ENCODE results near the gene IFI27L2.

DNA sequence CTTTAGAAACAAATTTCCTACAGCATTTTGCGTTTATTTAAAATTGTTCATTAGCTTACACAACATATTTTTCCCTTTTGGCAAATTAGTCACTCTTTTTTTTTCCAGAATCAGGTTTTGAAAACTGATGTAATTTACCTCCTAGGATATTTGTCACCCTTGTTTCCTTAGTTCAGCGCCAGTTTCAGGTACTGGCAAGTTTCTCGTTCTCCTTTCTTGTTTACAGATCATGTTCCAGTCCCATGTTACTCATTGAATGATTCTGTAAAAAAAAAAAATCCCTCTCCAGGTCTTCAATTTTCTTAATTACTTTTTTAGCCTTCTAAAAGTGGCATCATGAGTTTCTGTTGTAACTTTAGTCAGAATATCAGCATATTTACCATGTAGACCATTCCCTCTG lies 47.4 kb upstream of the IFI27L2 start:
- TF ChIP-seq POLR2AphosphoS5 (IDR thresholded peaks at IDR 0.05; ENCODE audit: low read depth, low read length) = no peak
- TF ChIP-seq POLR2A (IDR thresholded peaks at IDR 0.05; ENCODE audit: low read depth, low read length) = no peak
- no peak for TF ChIP-seq TAF1 (IDR thresholded peaks at IDR 0.05; ENCODE audit: borderline replicate concordance, low read depth, low read length)
